ENCODE data around the gene IFIT3.
"Not testable (repeated sequence)": the region's sequence is repeated elsewhere in the genome, so short reads cannot be mapped to it uniquely, and the experiment has no call there.

IFIT3 gene

DNA sequence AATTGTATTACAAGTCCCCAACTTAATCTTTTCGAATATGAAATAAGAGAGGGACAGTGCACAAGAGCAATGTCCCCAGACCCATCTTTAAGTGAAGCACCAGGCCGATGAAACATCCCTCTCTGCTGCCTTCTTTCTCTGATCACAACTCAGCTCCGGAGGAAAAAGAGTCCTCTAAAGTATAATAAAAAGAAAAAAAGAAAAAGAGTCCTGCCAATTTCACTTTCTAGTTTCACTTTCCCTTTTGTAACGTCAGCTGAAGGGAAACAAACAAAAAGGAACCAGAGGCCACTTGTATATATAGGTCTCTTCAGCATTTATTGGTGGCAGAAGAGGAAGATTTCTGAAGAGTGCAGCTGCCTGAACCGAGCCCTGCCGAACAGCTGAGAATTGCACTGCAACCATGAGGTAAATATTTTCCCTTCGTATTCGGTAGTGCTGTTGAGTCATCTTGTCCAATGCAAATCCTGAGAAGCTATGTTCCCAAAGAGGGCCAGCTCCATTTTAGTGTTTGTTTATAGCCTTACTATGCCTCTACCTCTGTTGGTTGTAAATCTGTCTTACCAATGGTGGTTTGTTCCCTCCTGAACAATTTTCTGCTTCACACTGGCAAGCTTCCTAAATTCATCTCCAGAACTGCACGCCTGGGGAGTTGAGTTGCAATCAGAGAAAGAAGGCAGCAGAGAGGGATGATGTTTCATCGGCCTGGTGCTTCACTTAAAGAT lies 25.9 kb upstream of the IFIT3 start, which contains the start of gene IFIT2:
Gene IFIT2 (plus strand): TSS at position 326 of the 725 bp plus-strand sequence. CDS start 78 bp downstream, at position 404.
- DNase-seq: peak; percentile 78
- in situ Hi-C loops (cut with HindIII; ENCODE audit: low pct_ligation_motif_present, low pct_unique_long_range_greater_than_20kb, low sequenced_read_pairs): no loop called here

DNA sequence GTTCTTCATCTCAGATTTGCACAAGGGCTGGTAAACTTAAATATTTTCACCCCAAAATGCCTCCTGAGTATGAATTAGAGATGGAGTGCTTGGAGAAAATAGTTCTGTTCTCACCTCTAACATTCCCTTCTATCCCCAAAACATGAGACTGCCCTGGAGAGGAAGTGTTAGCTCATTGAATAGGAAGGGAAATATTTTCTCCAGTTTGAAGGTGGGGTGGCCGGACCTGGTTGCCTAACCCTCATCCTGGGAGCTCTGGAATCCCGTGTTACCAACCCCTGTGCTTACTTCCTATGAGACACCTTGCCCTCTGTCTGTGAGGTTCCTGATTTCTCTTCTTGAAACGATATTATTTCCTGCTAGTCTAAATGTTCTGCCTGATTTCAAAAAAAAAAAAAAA lies 25.2 kb upstream of the IFIT3 start:
- peak; percentile 40 for DNase-seq
- in situ Hi-C loops (cut with HindIII; ENCODE audit: low pct_ligation_motif_present, low pct_unique_long_range_greater_than_20kb, low sequenced_read_pairs): no loop called here

DNA sequence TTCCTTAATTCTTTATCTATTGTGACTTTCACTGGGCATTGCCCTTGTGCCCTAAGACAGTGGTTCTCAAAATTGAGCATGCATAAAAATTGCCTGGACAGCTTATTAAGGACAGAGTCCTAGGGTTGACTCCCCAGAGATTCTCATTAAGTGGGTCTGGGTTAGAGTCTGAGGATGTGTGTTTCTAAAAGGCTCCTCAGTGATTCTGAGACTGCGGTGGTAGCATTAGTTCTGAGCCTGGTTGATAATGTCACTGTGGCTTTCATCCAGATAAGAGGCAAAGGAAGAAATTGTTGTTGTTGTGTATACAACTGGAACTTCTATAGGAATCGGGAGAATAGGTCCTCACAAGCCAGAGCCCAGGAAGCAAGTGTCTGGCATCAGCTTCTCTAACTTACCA lies 24.6 kb upstream of the IFIT3 start:
- in situ Hi-C loops (cut with HindIII; ENCODE audit: low pct_ligation_motif_present, low pct_unique_long_range_greater_than_20kb, low sequenced_read_pairs): no loop called here
- DNase-seq: no peak

DNA sequence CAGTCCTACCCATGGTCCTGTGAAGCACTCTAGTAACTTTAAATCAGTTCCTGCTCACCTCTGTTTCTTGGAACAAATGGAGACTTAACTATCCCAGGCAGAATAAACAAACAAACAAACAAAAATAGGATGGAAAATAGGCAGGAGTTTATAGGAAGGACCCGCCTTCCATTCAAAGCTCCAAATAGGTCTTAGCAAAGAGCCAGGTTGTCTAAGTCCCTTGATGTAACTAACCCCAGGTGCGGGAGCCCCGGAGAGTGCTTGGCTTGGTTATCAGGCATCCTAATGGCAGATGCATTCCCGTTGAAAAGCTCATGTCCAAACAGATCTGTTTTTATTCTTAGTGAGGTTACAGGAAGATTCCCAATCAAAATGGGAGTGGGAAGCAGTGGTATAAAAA lies 23.8 kb upstream of the IFIT3 start:
- in situ Hi-C loops (cut with HindIII; ENCODE audit: low pct_ligation_motif_present, low pct_unique_long_range_greater_than_20kb, low sequenced_read_pairs): no loop called here
- DNase-seq: no peak

DNA sequence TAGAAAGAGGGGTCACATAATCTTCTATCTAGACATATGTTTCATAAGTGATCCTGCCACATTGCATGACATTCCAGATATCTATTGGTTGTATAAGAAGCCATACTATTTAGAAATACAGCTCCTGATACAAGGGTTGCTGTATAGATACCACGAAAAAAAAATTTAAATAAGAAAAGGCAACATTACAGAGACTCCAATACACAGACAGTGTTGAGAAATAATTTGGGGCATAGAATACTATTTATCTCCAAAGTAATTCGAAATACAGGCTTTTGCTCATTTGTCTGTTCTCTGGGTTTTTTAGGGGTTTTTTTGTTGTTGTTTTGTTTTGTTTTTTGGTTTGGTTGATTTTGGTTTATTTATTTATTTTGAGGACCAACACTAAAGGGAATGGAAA lies 23.4 kb upstream of the IFIT3 start:
- DNase-seq: no peak
- in situ Hi-C loops (cut with HindIII; ENCODE audit: low pct_ligation_motif_present, low pct_unique_long_range_greater_than_20kb, low sequenced_read_pairs): no loop called here

DNA sequence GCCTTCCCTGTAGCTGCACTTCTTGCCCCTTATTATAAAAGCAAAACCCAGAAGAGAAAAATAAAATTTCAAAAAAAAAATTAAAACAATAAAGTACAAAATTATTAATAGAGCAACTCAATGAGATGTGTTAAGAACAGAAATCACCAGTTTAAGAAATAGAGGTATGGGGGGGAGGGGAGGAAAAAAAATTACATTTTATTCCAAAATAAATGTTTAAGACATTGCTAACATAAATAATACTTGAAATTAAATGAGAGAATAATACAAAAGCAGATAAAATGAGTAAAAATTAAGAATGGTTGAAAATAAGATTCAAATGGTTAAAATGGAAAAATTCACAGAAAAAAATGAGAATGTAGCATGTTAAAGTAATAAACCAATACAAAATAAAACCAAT lies 22.9 kb upstream of the IFIT3 start:
- in situ Hi-C loops (cut with HindIII; ENCODE audit: low pct_ligation_motif_present, low pct_unique_long_range_greater_than_20kb, low sequenced_read_pairs): no loop called here
- DNase-seq: no peak

DNA sequence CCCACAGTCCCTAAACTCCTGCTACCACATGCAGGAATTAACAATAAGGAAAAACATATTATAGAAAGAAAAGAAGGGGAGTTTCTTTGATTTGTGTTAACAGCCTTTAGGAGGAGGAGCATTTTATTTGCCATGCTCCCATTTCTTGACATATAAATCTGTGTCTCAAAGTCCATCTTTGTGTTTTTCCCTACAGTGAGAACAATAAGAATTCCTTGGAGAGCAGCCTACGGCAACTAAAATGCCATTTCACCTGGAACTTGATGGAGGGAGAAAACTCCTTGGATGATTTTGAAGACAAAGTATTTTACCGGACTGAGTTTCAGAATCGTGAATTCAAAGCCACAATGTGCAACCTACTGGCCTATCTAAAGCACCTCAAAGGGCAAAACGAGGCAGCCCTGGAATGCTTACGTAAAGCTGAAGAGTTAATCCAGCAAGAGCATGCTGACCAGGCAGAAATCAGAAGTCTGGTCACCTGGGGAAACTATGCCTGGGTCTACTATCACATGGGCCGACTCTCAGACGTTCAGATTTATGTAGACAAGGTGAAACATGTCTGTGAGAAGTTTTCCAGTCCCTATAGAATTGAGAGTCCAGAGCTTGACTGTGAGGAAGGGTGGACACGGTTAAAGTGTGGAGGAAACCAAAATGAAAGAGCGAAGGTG lies 21.9 kb upstream of the IFIT3 start:
- DNase-seq: no peak
- in situ Hi-C loops (cut with HindIII; ENCODE audit: low pct_ligation_motif_present, low pct_unique_long_range_greater_than_20kb, low sequenced_read_pairs): no loop called here

DNA sequence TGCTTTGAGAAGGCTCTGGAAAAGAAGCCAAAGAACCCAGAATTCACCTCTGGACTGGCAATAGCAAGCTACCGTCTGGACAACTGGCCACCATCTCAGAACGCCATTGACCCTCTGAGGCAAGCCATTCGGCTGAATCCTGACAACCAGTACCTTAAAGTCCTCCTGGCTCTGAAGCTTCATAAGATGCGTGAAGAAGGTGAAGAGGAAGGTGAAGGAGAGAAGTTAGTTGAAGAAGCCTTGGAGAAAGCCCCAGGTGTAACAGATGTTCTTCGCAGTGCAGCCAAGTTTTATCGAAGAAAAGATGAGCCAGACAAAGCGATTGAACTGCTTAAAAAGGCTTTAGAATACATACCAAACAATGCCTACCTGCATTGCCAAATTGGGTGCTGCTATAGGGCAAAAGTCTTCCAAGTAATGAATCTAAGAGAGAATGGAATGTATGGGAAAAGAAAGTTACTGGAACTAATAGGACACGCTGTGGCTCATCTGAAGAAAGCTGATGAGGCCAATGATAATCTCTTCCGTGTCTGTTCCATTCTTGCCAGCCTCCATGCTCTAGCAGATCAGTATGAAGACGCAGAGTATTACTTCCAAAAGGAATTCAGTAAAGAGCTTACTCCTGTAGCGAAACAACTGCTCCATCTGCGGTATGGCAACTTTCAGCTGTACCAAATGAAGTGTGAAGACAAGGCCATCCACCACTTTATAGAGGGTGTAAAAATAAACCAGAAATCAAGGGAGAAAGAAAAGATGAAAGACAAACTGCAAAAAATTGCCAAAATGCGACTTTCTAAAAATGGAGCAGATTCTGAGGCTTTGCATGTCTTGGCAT lies 21.1 kb upstream of the IFIT3 start:
- in situ Hi-C loops (cut with HindIII; ENCODE audit: low pct_ligation_motif_present, low pct_unique_long_range_greater_than_20kb, low sequenced_read_pairs): no loop called here
- no peak for DNase-seq

DNA sequence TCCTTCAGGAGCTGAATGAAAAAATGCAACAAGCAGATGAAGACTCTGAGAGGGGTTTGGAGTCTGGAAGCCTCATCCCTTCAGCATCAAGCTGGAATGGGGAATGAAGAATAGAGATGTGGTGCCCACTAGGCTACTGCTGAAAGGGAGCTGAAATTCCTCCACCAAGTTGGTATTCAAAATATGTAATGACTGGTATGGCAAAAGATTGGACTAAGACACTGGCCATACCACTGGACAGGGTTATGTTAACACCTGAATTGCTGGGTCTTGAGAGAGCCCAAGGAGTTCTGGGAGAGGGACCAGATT lies 20.6 kb upstream of the IFIT3 start:
- no peak for DNase-seq
- in situ Hi-C loops (cut with HindIII; ENCODE audit: low pct_ligation_motif_present, low pct_unique_long_range_greater_than_20kb, low sequenced_read_pairs): no loop called here

DNA sequence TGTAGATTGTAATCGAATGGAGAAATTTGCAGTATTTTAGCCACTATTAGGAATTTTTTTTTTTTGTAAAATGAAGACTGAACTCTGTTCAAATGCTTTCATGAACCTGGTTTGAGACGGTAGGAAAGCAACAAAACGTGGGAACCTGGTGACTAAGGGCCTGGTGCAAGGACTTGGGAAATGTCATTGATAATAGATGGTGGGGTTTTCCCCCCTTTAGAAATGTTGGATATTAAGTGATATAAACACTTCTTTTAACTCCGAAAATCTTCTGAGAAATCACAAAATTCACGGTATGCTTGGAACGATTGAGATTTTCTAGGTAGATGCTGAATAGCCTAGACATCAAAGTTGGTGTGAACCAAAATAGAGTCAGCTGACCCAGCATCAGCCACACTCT lies 19.5 kb upstream of the IFIT3 start:
- in situ Hi-C loops (cut with HindIII; ENCODE audit: low pct_ligation_motif_present, low pct_unique_long_range_greater_than_20kb, low sequenced_read_pairs): no loop called here
- no peak for DNase-seq

DNA sequence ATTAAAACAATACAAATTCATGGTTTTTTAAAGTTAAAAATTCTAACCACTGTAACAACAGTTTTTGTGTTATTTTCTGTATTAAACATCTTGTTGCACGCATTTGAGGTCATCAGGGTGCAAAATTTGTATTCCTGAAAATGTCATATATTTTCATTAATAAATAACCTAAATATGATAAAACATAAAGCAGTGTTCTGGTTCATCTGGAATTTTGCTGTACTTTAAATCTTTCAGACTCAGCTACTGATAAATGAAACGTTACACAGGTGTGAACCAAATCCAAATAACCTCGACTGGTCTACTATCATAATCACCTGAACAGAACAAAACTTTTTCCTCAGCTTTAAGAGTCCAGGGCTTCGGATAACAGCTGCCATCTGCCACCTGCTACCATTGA lies 19.1 kb upstream of the IFIT3 start:
- no peak for DNase-seq
- in situ Hi-C loops (cut with HindIII; ENCODE audit: low pct_ligation_motif_present, low pct_unique_long_range_greater_than_20kb, low sequenced_read_pairs): no loop called here

DNA sequence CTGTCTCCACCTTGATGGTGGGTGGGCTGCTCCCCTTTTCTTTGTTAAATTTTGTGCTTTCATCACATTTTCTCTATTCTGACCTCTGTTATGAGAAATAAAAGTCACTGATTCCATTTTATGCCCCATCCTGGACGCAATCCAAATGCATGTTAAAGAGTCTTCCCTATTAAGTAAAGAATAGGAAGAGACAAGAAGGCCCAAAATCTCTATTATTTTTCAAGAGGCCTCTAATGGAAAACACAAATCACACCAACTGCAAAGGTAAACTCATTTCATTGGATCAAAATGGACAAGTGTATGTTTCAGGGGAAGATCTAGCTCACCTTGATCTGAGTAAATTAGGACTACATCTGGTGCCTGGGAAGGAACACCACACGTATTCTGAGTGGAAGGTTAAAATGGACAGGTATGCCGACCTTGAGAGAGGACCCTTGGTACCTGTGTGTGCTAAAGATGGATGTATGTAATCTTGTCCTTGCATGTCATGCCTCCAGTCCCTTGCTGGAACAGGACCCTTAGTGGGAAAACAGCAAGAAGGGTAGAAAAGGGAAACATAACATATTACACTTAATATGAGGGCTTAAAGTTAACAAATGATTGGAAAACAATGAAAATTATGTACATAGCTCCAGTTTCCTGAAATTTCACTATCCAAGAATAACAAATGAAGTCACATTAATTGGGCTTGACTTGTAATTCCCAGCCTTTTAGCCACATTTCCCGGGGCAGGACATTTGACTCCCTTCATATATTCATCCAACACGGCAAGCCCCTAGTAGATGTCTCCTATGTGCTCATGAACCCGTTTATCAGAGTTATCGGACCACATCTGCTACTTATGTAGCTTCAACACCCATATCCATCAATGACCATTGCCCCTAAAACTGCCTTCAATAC lies 18.4 kb upstream of the IFIT3 start:
- in situ Hi-C loops (cut with HindIII; ENCODE audit: low pct_ligation_motif_present, low pct_unique_long_range_greater_than_20kb, low sequenced_read_pairs): no loop called here
- DNase-seq: no peak

DNA sequence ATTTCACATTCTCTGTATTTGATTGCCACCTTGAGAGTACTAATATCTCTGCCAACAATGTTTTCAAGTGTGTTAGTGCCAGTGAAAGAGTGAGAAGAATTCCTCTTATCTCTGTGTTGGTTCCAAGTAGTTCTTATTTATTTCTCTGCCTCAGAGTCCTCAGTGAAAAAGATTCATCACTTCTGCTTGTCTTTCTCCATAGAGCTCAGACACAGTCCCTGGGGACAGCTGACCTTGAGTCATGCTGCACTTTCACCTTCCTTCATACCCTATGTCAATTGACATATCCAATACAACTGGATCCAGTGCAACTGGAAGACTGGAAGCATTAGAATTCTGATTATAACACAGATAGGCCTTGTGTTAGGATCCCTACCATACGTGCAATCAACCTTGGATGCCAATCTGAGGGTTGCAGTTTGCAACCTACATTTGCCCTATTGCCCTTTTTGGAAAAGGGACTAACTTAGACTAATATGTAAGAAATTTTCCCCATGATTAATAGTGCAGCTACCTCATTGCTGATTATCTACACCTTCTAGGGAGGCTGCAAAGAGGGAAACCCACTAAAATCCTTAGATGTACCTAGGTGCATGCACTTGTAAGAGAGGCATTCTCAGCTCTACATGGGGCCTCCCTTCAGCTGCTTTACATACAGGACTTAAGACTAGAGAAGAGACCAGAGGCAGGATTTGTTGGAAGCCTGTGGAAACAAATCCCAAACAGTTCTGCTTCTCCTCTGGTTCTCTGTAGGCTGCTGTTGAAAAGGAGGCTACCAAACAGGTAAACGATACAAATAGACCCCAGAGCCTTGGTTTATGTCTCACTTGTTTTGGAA lies 17.5 kb upstream of the IFIT3 start:
- in situ Hi-C loops (cut with HindIII; ENCODE audit: low pct_ligation_motif_present, low pct_unique_long_range_greater_than_20kb, low sequenced_read_pairs): no loop called here
- no peak for DNase-seq

DNA sequence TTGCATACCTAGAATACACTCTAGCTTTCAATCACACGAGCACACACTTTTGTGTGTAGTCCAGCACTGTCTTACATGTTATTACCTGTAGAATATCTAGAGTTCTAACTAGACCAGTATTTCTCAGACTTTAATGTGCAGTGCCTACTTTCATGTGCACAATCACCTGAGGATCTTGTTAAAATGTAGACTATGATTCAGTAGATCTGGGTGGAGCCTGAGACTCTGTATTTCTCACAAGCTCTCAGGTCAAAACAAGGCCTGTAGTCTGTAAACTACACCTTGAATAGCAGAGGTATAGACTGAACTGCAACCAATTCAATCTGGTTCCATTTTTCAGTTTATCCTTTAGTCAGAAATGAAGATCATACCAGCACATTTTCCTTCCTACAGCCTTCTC lies 14.8 kb upstream of the IFIT3 start:
- in situ Hi-C loops (cut with HindIII; ENCODE audit: low pct_ligation_motif_present, low pct_unique_long_range_greater_than_20kb, low sequenced_read_pairs): no loop called here
- DNase-seq: no peak

DNA sequence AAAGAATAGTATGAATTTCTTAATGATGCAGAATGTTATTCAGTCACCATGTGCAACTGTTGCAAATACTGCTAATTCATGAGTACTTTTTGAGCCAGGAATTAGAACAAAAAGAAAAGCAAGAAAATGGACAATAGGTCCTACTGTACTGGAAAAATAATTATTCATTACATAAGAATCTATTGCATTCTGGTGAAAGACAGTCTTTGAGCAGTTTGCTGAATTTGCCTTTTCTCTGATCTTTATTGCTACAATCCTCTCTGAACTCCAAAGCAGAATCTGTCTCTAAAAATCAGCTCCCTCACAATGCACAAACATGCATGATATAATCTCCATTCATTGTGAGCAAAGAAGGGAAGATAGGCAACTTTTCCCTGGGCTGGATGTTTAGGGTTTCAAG lies 13.1 kb upstream of the IFIT3 start:
- DNase-seq: no peak
- in situ Hi-C loops (cut with HindIII; ENCODE audit: low pct_ligation_motif_present, low pct_unique_long_range_greater_than_20kb, low sequenced_read_pairs): no loop called here

DNA sequence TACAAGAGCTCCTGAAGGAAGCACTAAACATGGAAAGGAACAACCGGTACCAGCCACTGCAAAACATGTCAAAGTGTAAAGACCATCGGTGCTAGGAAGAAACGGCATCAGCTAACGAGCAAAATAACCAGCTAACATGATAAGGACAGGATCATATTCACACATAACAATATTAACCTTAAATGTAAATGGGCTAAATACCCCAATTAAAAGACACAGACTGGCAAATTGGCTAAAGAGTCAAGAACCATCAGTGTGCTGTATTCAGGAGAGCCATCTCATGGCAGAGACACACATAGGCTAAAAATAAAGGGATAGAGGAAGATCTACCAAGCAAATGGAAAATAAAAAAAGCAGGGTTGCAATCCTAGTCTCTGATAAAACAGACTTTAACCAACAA lies 9.8 kb upstream of the IFIT3 start:
- in situ Hi-C loops (cut with HindIII; ENCODE audit: low pct_ligation_motif_present, low pct_unique_long_range_greater_than_20kb, low sequenced_read_pairs); DNase-seq: not testable (repeated sequence)

DNA sequence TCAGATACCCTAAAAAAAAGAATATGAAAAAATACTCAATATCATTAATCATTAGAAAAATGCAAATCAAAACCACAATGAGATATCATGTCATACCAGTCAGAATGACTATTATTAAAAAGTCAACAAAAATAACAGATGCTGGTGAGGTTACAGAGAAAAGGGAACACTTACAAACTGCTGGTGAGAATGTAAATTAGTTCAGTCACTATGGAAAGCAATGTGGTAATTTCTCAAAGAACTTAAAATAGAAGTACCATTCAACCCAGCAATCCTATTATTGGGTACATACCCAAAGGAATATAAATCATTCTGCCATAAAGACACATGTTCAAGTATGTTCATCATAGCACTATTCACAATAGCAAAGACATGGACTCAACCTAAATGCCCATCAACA lies 2.7 kb upstream of the IFIT3 start:
- in situ Hi-C loops (cut with HindIII; ENCODE audit: low pct_ligation_motif_present, low pct_unique_long_range_greater_than_20kb, low sequenced_read_pairs): not testable (repeated sequence)

DNA sequence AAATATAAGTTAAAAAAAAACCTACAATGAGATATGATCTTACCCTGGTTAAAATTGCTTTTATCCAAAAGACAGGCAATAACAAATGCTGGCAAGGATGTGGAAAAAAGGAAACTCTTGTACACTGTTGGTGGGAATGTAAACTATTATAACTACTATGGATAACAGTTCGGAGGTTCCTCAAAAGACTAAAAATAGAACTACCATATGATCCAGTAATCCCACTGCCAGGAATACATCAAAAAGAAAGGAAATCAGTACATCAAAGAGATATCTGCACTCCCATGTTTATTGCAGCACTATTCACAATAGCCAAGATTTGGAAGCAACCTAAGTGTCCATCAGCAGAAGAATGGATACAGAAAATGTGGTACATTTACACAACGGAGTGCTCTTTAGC lies 1.9 kb upstream of the IFIT3 start:
- in situ Hi-C loops (cut with HindIII; ENCODE audit: low pct_ligation_motif_present, low pct_unique_long_range_greater_than_20kb, low sequenced_read_pairs); DNase-seq: not testable (repeated sequence)

More for the DNA sequence above, 2.7 kb upstream of the IFIT3 start:
- not testable (repeated sequence) for DNase-seq

All from ACHN (cell line).